Peyer's patch (tissue), 4 donors: ENCODE results near the gene CPSF4L. TPM values are rescaled to one million over a fixed set of nuclear protein-coding genes. Genes with fewer than 3 reads are reported as not detected.

ENCODE experiments used
- DNase-seq, 3 donors: peaks; one replicate each; pipeline ENCODE4 v3.0.0-alpha.2; 2017 to 2019
- H3K27ac ChIP-seq, 4 donors: fragments of 200-600 bp; sonication (generic); one replicate each; pipeline ENCODE4 v1.5.1; 2016 to 2019
- H3K27me3 ChIP-seq, 2 donors: fragments of 200-600 bp; sonication (generic); one replicate each; pipeline ENCODE4 v1.5.1; 2019
- H3K36me3 ChIP-seq, 3 donors: fragments of 200-600 bp; sonication (generic); one replicate each; pipeline ENCODE4 v1.5.1; 2016 to 2019
- H3K4me1 ChIP-seq, 4 donors: fragments of 200-600 bp; sonication (generic); one replicate each; pipeline ENCODE4 v1.5.1; 2016 to 2019
- H3K4me3 ChIP-seq, 4 donors: fragments of 200-600 bp; sonication (generic); 1 replicate in 3 of 4; 2 replicates in 1 of 4; pipeline ENCODE4 v1.5.1; 2016 to 2019; ENCODE audit warnings: mild to moderate bottlenecking in 1 of 4
- H3K9me3 ChIP-seq, 4 donors: fragments of 200-600 bp; sonication (generic); one replicate each; pipeline ENCODE4 v1.5.1; 2016 to 2019; ENCODE audit warnings: mild to moderate bottlenecking in 1 of 4
- POLR2A ChIP-seq, 2 donors: fragments of 450-650 bp; IDR thresholded peaks; one replicate each; pipeline ENCODE4 v1.5.1; 2017; ENCODE audit warnings: antibody characterized with exemption in 2 of 2, mild to moderate bottlenecking in 2 of 2, moderate library complexity in 2 of 2
- total RNA-seq, 4 donors: library from RNA; depleted of rRNA; stranded (reverse); fragments of >200 nt; gene quantifications; one replicate each; pipeline ENCODE4 v1.1.0, GENCODE V29; 2016
- TF ChIP-seq, protein P1 (sequence below), 6 experiments: fragments of 450-650 bp in 4 of 6; fragments of 200-600 bp in 2 of 6; sonication (generic) in 1 of 6; IDR thresholded peaks; one replicate each; pipeline ENCODE4 v1.5.1; 2017 to 2019; ENCODE audit warnings: antibody characterized with exemption in 6 of 6, mild to moderate bottlenecking in 3 of 6, moderate library complexity in 1 of 6

The CPSF4L gene
- total RNA-seq, 4 donors from 2014 or later, result not detected

DNA sequence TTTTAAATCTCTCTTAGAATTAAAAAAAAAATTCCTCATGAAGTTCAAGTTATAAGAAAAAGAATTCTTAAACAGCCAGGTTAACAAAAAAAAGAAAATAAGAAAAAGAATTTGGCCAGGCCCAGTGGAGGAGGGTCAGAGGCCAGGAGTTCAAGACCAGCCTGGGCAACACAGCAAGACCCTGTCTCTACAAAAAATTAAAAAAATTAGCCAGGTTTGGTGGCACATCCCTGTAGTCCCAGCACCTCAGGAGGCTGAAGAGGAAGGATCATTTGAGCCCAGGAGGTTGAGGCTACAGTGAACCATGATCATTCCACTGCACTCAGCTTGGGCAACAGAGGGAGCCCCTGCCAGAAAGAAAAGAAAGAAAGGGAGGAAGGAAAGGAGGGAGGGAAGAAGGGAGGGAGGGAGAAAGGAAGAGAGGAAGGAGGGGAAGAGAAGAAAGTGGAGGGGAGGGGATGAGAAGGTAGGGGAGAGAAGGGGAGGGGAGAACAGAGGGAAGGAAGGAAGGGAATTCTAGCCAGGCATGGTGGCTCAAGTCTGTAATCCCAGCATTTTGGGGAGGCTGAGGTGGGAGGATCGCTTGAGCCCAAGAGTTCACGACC, 38.0 kb downstream of the CPSF4L start:
- DNase-seq, result no peak
- Histone ChIP-seq H3K4me3 (no peak overlapping the region), H3K4me1 (peaks cover 0 to 19% (median 4%) of the 10 kb centered on the region in 4 donors), H3K9me3 (no peaks in the 10 kb centered on the region), H3K36me3 (peaks cover 0 to 3% (median 0%) of the 10 kb centered on the region in 3 donors), H3K27me3 (no peaks in the 10 kb centered on the region), H3K27ac (no peak overlapping the region)
- TF ChIP-seq POLR2A (IDR thresholded peaks at IDR 0.05), result no peak
- TF ChIP-seq, protein P1, sequence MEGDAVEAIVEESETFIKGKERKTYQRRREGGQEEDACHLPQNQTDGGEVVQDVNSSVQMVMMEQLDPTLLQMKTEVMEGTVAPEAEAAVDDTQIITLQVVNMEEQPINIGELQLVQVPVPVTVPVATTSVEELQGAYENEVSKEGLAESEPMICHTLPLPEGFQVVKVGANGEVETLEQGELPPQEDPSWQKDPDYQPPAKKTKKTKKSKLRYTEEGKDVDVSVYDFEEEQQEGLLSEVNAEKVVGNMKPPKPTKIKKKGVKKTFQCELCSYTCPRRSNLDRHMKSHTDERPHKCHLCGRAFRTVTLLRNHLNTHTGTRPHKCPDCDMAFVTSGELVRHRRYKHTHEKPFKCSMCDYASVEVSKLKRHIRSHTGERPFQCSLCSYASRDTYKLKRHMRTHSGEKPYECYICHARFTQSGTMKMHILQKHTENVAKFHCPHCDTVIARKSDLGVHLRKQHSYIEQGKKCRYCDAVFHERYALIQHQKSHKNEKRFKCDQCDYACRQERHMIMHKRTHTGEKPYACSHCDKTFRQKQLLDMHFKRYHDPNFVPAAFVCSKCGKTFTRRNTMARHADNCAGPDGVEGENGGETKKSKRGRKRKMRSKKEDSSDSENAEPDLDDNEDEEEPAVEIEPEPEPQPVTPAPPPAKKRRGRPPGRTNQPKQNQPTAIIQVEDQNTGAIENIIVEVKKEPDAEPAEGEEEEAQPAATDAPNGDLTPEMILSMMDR (IDR thresholded peaks at IDR 0.05), result no peak

DNA sequence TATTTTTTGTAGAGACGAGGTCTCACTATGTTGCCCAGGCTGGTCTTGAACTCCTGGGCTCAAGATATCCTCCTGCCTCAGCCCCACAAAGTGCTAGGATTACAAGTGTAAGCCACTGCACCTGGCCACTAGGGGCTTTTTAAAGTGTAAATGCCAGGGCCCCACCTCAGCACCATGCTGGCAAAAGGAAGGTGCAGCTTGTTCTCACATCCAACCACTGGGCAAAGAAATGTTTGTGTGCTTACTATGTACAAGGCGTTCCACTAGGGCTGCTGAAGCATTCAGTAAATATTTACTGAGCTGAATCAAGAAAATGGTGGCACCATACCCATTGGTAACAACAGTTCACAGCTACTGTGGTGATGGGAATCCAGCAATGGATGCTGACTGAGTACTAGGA, 46.2 kb downstream of the CPSF4L start:
- no peak for DNase-seq
- TF ChIP-seq POLR2A (IDR thresholded peaks at IDR 0.05), result no peak
- TF ChIP-seq, protein P1 (IDR thresholded peaks at IDR 0.05), result no peak
- Histone ChIP-seq H3K27ac (no peak overlapping the region), H3K4me3 (no peak overlapping the region), H3K4me1 (no peaks in the 10 kb centered on the region), H3K9me3 (no peaks in the 10 kb centered on the region), H3K36me3 (peaks cover 0 to 26% (median 0%) of the 10 kb centered on the region in 3 donors), H3K27me3 (no peaks in the 10 kb centered on the region)

DNA sequence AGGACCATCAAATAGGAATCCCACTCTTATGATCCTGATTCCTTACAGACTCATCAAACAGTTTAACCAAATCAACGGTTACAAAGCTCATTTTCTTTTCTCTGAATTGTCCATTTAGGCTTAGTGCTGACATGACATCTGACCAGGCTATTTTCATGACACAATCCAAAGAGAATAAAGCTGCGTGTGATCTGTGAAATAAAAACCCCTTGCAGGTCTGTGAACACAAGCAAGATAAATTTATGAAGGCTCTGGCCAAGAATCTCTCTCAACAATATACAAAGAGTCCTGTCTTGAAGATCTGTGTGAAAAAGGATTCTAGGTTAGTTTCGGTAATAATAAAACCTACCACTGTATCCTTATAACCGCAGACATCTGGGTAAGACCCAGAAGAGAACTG, 46.8 kb downstream of the CPSF4L start:
- no peak overlapping the region for H3K4me3 ChIP-seq
- H3K36me3 ChIP-seq, result peaks cover 0 to 31% (median 0%) of the 10 kb centered on the region in 3 donors
- DNase-seq, result no peak
- H3K9me3 ChIP-seq, result no peaks in the 10 kb centered on the region
- H3K27me3 ChIP-seq, result no peaks in the 10 kb centered on the region
- no peaks in the 10 kb centered on the region for H3K4me1 ChIP-seq
- TF ChIP-seq, protein P1 (IDR thresholded peaks at IDR 0.05), result no peak
- TF ChIP-seq POLR2A (IDR thresholded peaks at IDR 0.05), result no peak
- H3K27ac ChIP-seq, result no peak overlapping the region

DNA sequence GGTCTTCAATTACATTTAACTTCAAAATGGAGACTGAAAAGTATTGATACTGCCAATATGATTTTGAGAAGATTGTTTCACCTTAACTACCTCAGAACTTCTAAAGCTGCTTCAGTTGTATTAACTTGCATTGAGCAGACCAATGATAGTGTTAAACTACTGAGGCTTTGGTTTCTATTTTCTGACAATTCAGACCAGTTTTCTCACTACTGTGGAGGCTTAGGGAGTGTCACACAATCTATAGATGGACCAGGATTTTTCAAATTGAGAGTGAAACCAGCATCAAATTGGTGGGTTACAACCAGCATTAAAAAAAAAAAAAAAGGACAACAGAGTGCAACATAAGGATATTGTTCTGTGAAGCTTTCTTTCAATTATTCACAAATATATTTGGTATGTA, 47.7 kb downstream of the CPSF4L start:
- H3K9me3 ChIP-seq, result no peaks in the 10 kb centered on the region
- DNase-seq, result no peak
- peaks cover 0 to 36% (median 0%) of the 10 kb centered on the region in 3 donors for H3K36me3 ChIP-seq
- no peak overlapping the region for H3K4me3 ChIP-seq
- no peaks in the 10 kb centered on the region for H3K4me1 ChIP-seq
- TF ChIP-seq POLR2A (IDR thresholded peaks at IDR 0.05), result no peak
- TF ChIP-seq, protein P1 (IDR thresholded peaks at IDR 0.05), result no peak
- H3K27me3 ChIP-seq, result no peaks in the 10 kb centered on the region
- no peak overlapping the region for H3K27ac ChIP-seq

DNA sequence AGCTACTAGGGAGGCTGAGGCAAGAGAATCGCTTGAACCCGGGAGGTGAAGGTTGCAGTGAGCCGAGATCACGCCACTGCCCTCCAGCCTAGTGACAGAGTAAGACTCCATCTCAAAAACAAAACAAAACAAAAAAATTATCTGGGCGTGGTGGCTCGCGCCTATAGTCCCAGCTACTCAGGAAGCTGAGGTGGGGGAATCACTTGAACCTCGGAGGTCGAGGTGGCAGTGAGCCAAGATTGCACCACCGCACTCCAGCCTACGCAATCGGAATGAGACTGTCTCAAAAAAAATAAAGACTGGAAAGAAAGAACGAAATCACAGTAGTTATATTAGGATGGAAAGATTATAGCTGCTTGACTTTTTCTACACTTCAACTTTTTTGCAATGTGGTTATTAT, 49.9 kb downstream of the CPSF4L start:
- Histone ChIP-seq H3K4me3 (no peak overlapping the region), H3K9me3 (no peaks in the 10 kb centered on the region), H3K27ac (no peak overlapping the region), H3K27me3 (no peaks in the 10 kb centered on the region), H3K4me1 (no peaks in the 10 kb centered on the region), H3K36me3 (peaks cover 0 to 44% (median 0%) of the 10 kb centered on the region in 3 donors)
- no peak for DNase-seq
- TF ChIP-seq POLR2A (IDR thresholded peaks at IDR 0.05), result no peak
- TF ChIP-seq, protein P1 (IDR thresholded peaks at IDR 0.05), result no peak
